GM18505 (cell line): ENCODE measurements around the gene FYN.

ENCODE experiments used
- ATAC-seq: cut with Tn5 transposase; IDR thresholded peaks from one replicate; pipeline ENCODE4 v1.9.1; 2021; ENCODE audit not compliant: unreplicated experiment
- POLR2A ChIP-seq: IDR thresholded peaks from 4 replicates; pipeline ENCODE4 v1.6.1; 2011; ENCODE audit warnings: borderline replicate concordance; ENCODE audit not compliant: insufficient read depth, insufficient read length; ENCODE audit errors: extremely low read depth

Gene FYN

GRCh38 chr6:111739257-111739696 is 134.0 kb downstream of the FYN start:
- no peak for ATAC-seq
- no peak for TF ChIP-seq POLR2A

GRCh38 chr6:111738631-111739030 is 134.6 kb downstream of the FYN start:
- TF ChIP-seq POLR2A, result no peak
- ATAC-seq, result no peak

- no peak for ATAC-seq
- TF ChIP-seq POLR2A, result no peak
These were observed 135.1 kb downstream of the FYN start for GRCh38 chr6:111738156-111738555.

GRCh38 chr6:111737065-111737521 is 136.2 kb downstream of the FYN start:
- no peak for ATAC-seq
- TF ChIP-seq POLR2A, result no peak

- no peak for ATAC-seq
- no peak for TF ChIP-seq POLR2A
These were observed 137.1 kb downstream of the FYN start for GRCh38 chr6:111736005-111736608.

- no peak for ATAC-seq
These were observed 138.9 kb downstream of the FYN start for GRCh38 chr6:111734068-111735061.

GRCh38 chr6:111732390-111732789 is 140.9 kb downstream of the FYN start:
- no peak for TF ChIP-seq POLR2A
- ATAC-seq, result no peak

More at GRCh38 chr6:111734068-111735061, 138.9 kb downstream of the FYN start:
- TF ChIP-seq POLR2A, result no peak

- ATAC-seq, result no peak
- TF ChIP-seq POLR2A, result no peak
These were observed 141.6 kb downstream of the FYN start for GRCh38 chr6:111731456-111732195.

GRCh38 chr6:111730864-111731263 is 142.4 kb downstream of the FYN start:
- ATAC-seq, result no peak
- TF ChIP-seq POLR2A, result no peak

- no peak for TF ChIP-seq POLR2A
- no peak for ATAC-seq
These were observed 145.4 kb downstream of the FYN start for GRCh38 chr6:111727802-111728201.

- no peak for ATAC-seq
These were observed 146.2 kb downstream of the FYN start for GRCh38 chr6:111727041-111727440.

GRCh38 chr6:111725446-111726112 is 147.7 kb downstream of the FYN start:
- no peak for ATAC-seq
- TF ChIP-seq POLR2A, result no peak

More at GRCh38 chr6:111727041-111727440, 146.2 kb downstream of the FYN start:
- no peak for TF ChIP-seq POLR2A
